Measurements from ENCODE around the gene HIVEP1.

HIVEP1 gene

GRCh38 chr6:12189150-12189549 lies 177.0 kb downstream of the HIVEP1 start:
- DNase-seq (ENCODE audit: low read depth, low spot score) = no peak

- DNase-seq (ENCODE audit: low read depth, low spot score) = no peak
These were observed 177.5 kb downstream of the HIVEP1 start for GRCh38 chr6:12189661-12190060.

GRCh38 chr6:12190252-12190651 lies 178.1 kb downstream of the HIVEP1 start:
- DNase-seq (ENCODE audit: low read depth, low spot score) = no peak

GRCh38 chr6:12196326-12196936 lies 184.3 kb downstream of the HIVEP1 start:
- no peak for DNase-seq (ENCODE audit: low read depth, low spot score)

GRCh38 chr6:12198851-12199250 lies 186.7 kb downstream of the HIVEP1 start:
- DNase-seq (ENCODE audit: low read depth, low spot score) = no peak

GRCh38 chr6:12200015-12200564 lies 188.0 kb downstream of the HIVEP1 start:
- DNase-seq (ENCODE audit: low read depth, low spot score) = no peak

- DNase-seq (ENCODE audit: low read depth, low spot score) = no peak
These were observed 188.6 kb downstream of the HIVEP1 start for GRCh38 chr6:12200761-12201160.

GRCh38 chr6:12203001-12203400 lies 190.9 kb downstream of the HIVEP1 start:
- DNase-seq (ENCODE audit: low read depth, low spot score) = no peak

GRCh38 chr6:12208190-12208589 lies 196.1 kb downstream of the HIVEP1 start:
- DNase-seq (ENCODE audit: low read depth, low spot score) = no peak

GRCh38 chr6:12208673-12209072 lies 196.6 kb downstream of the HIVEP1 start:
- no peak for DNase-seq (ENCODE audit: low read depth, low spot score)

Data from activated naive CD8-positive, alpha-beta T cell treated with anti-CD3 and anti-CD28 coated beads, Interleukin-2, amount 50 U/mL, for 16 hours (primary cell).